ENCODE results near the gene PISD.

GRCh38 chr22:31652088-31652487 is 9.9 kb downstream of the PISD start:
- TF ChIP-seq CTCF (IDR thresholded peaks at IDR 0.05) (no peak), POLR2A (IDR thresholded peaks at IDR 0.05) (no peak)

All from adrenal gland (tissue), 5 donors.